ENCODE results near the gene TASP1.

TASP1 gene

DNA sequence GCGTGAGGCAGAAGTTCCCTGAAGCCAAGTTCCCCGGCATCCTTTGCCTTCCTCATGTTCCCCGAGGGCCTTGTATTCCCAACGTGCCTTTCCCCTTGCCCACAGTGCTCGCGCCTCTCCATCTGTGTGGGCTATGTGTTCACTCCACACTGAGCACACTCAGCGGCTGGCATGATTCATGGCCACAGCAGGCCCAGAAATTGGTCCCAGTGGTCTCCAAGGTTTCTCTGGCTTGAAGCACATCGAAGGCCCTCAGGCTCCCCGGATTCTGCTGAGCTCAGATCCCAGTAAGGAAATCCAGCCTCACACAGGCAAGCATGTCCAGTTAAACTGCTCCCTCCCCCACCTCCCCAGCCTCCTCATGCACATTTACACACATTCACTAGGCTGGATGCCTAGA lies 294.1 kb downstream of the TASP1 start:
- Histone ChIP-seq H3K27me3 (ENCODE audit: insufficient read depth, low read length) (no peaks in the 10 kb centered on the region), H4K12ac (ENCODE audit: low read depth, low read length) (no peak overlapping the region), H3K9ac (ENCODE audit: low read length) (no peak overlapping the region), H2BK12ac (ENCODE audit: low read length) (no peak overlapping the region), H3K4ac (ENCODE audit: low read depth, low read length) (no peak overlapping the region), H3K79me2 (ENCODE audit: control insufficient read depth, insufficient read depth, low read length, poor library complexity) (no peaks in the 10 kb centered on the region), H3K4me3 (ENCODE audit: low read depth, low read length) (peak overlapping the region; percentile 44), H4K91ac (ENCODE audit: low read depth, low read length) (no peak overlapping the region), H2BK5ac (ENCODE audit: low read depth, low read length, poor library complexity) (no peak overlapping the region), H4K8ac (ENCODE audit: low read depth, low read length) (no peak overlapping the region), H2AFZ (ENCODE audit: insufficient read depth, low read length, poor library complexity) (no peak overlapping the region), H3K27ac (ENCODE audit: low read depth, low read length) (no peak overlapping the region), H3K4me1 (ENCODE audit: control insufficient read depth in 1 of 2, insufficient read depth in 2 of 2, low read length in 2 of 2) (peaks cover 9 to 12% of the 10 kb centered on the region in 2 experiments), H3K18ac (ENCODE audit: low read length) (no peak overlapping the region), H3K23ac (ENCODE audit: low read length) (no peak overlapping the region), H3K14ac (ENCODE audit: low read length) (no peak overlapping the region), H2AK5ac (ENCODE audit: low read length) (no peak overlapping the region), H3K36me3 (ENCODE audit: control insufficient read depth in 1 of 2, insufficient read depth in 2 of 2, low read length in 2 of 2) (no peaks in the 10 kb centered on the region), H3K79me1 (ENCODE audit: low read length) (no peaks in the 10 kb centered on the region), H3K9me3 (ENCODE audit: insufficient read depth, low read depth, low read length) (no peaks in the 10 kb centered on the region), H2BK120ac (ENCODE audit: insufficient read depth, low read length, poor library complexity) (no peak overlapping the region), H3K4me2 (ENCODE audit: low read length) (no peak overlapping the region)
- peak; percentile 59 for DNase-seq
- WGBS (ENCODE audit: extremely low coverage, insufficient coverage, insufficient read length), result no CpG with 5 or more reads among the region's 9 CpGs

- no peak overlapping the region for H4K91ac ChIP-seq (ENCODE audit: low read depth, low read length)
- no peak overlapping the region for H2AFZ ChIP-seq (ENCODE audit: insufficient read depth, low read length, poor library complexity)
- peak overlapping the region; percentile 44 for H2BK120ac ChIP-seq (ENCODE audit: insufficient read depth, low read length, poor library complexity)
- no peak overlapping the region for H3K4me2 ChIP-seq (ENCODE audit: low read length)
- H3K4me1 ChIP-seq (ENCODE audit: control insufficient read depth in 1 of 2, insufficient read depth in 2 of 2, low read length in 2 of 2), result peaks cover 9 to 12% of the 10 kb centered on the region in 2 experiments
- H3K27ac ChIP-seq (ENCODE audit: low read depth, low read length), result no peak overlapping the region
- H3K27me3 ChIP-seq (ENCODE audit: insufficient read depth, low read length), result no peaks in the 10 kb centered on the region
- H3K79me2 ChIP-seq (ENCODE audit: control insufficient read depth, insufficient read depth, low read length, poor library complexity), result no peaks in the 10 kb centered on the region
- no peak overlapping the region for H4K8ac ChIP-seq (ENCODE audit: low read depth, low read length)
- no peak overlapping the region for H3K4me3 ChIP-seq (ENCODE audit: low read depth, low read length)
- H3K18ac ChIP-seq (ENCODE audit: low read length), result no peak overlapping the region
- no peaks in the 10 kb centered on the region for H3K9me3 ChIP-seq (ENCODE audit: insufficient read depth, low read depth, low read length)
- no peaks in the 10 kb centered on the region for H3K36me3 ChIP-seq (ENCODE audit: control insufficient read depth in 1 of 2, insufficient read depth in 2 of 2, low read length in 2 of 2)
- H2BK5ac ChIP-seq (ENCODE audit: low read depth, low read length, poor library complexity), result no peak overlapping the region
- DNase-seq, result peak; percentile 98
- no peak overlapping the region for H3K14ac ChIP-seq (ENCODE audit: low read length)
- no peak overlapping the region for H3K9ac ChIP-seq (ENCODE audit: low read length)
- no peak overlapping the region for H2AK5ac ChIP-seq (ENCODE audit: low read length)
- H3K23ac ChIP-seq (ENCODE audit: low read length), result no peak overlapping the region
- H2BK12ac ChIP-seq (ENCODE audit: low read length), result no peak overlapping the region
- no peak overlapping the region for H3K4ac ChIP-seq (ENCODE audit: low read depth, low read length)
- H3K79me1 ChIP-seq (ENCODE audit: low read length), result no peaks in the 10 kb centered on the region
- WGBS (ENCODE audit: extremely low coverage, insufficient coverage, insufficient read length), result no CpG with 5 or more reads among the region's 12 CpGs
- H4K12ac ChIP-seq (ENCODE audit: low read depth, low read length), result no peak overlapping the region
Observed at GRCh38 chr20:13342469-13343242, 296.1 kb downstream of the TASP1 start.

- Histone ChIP-seq H3K79me2 (ENCODE audit: control insufficient read depth, insufficient read depth, low read length, poor library complexity) (no peaks in the 10 kb centered on the region), H3K9me3 (ENCODE audit: insufficient read depth, low read depth, low read length) (no peaks in the 10 kb centered on the region), H2BK5ac (ENCODE audit: low read depth, low read length, poor library complexity) (no peak overlapping the region), H2BK120ac (ENCODE audit: insufficient read depth, low read length, poor library complexity) (no peak overlapping the region), H3K27me3 (ENCODE audit: insufficient read depth, low read length) (no peaks in the 10 kb centered on the region), H2BK12ac (ENCODE audit: low read length) (no peak overlapping the region), H2AFZ (ENCODE audit: insufficient read depth, low read length, poor library complexity) (no peak overlapping the region), H3K4me3 (ENCODE audit: low read depth, low read length) (no peak overlapping the region), H4K8ac (ENCODE audit: low read depth, low read length) (no peak overlapping the region), H4K91ac (ENCODE audit: low read depth, low read length) (no peak overlapping the region), H3K18ac (ENCODE audit: low read length) (no peak overlapping the region), H3K23ac (ENCODE audit: low read length) (no peak overlapping the region), H3K4me2 (ENCODE audit: low read length) (no peak overlapping the region), H3K4ac (ENCODE audit: low read depth, low read length) (no peak overlapping the region), H3K27ac (ENCODE audit: low read depth, low read length) (no peak overlapping the region), H2AK5ac (ENCODE audit: low read length) (no peak overlapping the region), H4K12ac (ENCODE audit: low read depth, low read length) (no peak overlapping the region), H3K36me3 (ENCODE audit: control insufficient read depth in 1 of 2, insufficient read depth in 2 of 2, low read length in 2 of 2) (no peaks in the 10 kb centered on the region), H3K4me1 (ENCODE audit: control insufficient read depth in 1 of 2, insufficient read depth in 2 of 2, low read length in 2 of 2) (peaks cover 9 to 12% of the 10 kb centered on the region in 2 experiments), H3K79me1 (ENCODE audit: low read length) (peaks cover 3% of the 10 kb centered on the region), H3K9ac (ENCODE audit: low read length) (no peak overlapping the region), H3K14ac (ENCODE audit: low read length) (no peak overlapping the region)
- peak; percentile 38 to 75 for DNase-seq
- no CpG with 5 or more reads among the region's 9 CpGs for WGBS (ENCODE audit: extremely low coverage, insufficient coverage, insufficient read length)
Observed at GRCh38 chr20:13341737-13342393, 296.9 kb downstream of the TASP1 start.

GRCh38 chr20:13340088-13340487 lies 298.6 kb downstream of the TASP1 start:
- Histone ChIP-seq H2AFZ (ENCODE audit: insufficient read depth, low read length, poor library complexity) (no peak overlapping the region), H3K27ac (ENCODE audit: low read depth, low read length) (no peak overlapping the region), H2BK5ac (ENCODE audit: low read depth, low read length, poor library complexity) (no peak overlapping the region), H2BK12ac (ENCODE audit: low read length) (no peak overlapping the region), H3K79me2 (ENCODE audit: control insufficient read depth, insufficient read depth, low read length, poor library complexity) (no peaks in the 10 kb centered on the region), H4K8ac (ENCODE audit: low read depth, low read length) (no peak overlapping the region), H2BK120ac (ENCODE audit: insufficient read depth, low read length, poor library complexity) (no peak overlapping the region), H3K4me3 (ENCODE audit: low read depth, low read length) (no peak overlapping the region), H3K79me1 (ENCODE audit: low read length) (peaks cover 3% of the 10 kb centered on the region), H3K4ac (ENCODE audit: low read depth, low read length) (no peak overlapping the region), H3K36me3 (ENCODE audit: control insufficient read depth in 1 of 2, insufficient read depth in 2 of 2, low read length in 2 of 2) (no peaks in the 10 kb centered on the region), H3K4me2 (ENCODE audit: low read length) (no peak overlapping the region), H4K12ac (ENCODE audit: low read depth, low read length) (no peak overlapping the region), H4K91ac (ENCODE audit: low read depth, low read length) (no peak overlapping the region), H3K9me3 (ENCODE audit: insufficient read depth, low read depth, low read length) (no peaks in the 10 kb centered on the region), H3K9ac (ENCODE audit: low read length) (no peak overlapping the region), H3K4me1 (ENCODE audit: control insufficient read depth in 1 of 2, insufficient read depth in 2 of 2, low read length in 2 of 2) (peaks cover 9 to 12% of the 10 kb centered on the region in 2 experiments), H3K27me3 (ENCODE audit: insufficient read depth, low read length) (no peaks in the 10 kb centered on the region), H2AK5ac (ENCODE audit: low read length) (no peak overlapping the region), H3K18ac (ENCODE audit: low read length) (no peak overlapping the region), H3K14ac (ENCODE audit: low read length) (no peak overlapping the region), H3K23ac (ENCODE audit: low read length) (no peak overlapping the region)
- peak; percentile 72 to 77 for DNase-seq
- no CpG with 5 or more reads among the region's 2 CpGs for WGBS (ENCODE audit: extremely low coverage, insufficient coverage, insufficient read length)
